Stimulated activated CD4-positive, alpha-beta T cell treated with anti-CD3 and anti-CD28 coated beads, TNF-alpha, amount 100 ng/mL, for 24 hours (primary cell): Measurements from ENCODE around the gene AMPD1.

Source experiments
- DNase-seq, 3 experiments: peaks; one replicate each; pipeline ENCODE4 v3.0.0-alpha.2; 2020; ENCODE audit warnings: low read depth in 3 of 3

Gene AMPD1

DNA sequence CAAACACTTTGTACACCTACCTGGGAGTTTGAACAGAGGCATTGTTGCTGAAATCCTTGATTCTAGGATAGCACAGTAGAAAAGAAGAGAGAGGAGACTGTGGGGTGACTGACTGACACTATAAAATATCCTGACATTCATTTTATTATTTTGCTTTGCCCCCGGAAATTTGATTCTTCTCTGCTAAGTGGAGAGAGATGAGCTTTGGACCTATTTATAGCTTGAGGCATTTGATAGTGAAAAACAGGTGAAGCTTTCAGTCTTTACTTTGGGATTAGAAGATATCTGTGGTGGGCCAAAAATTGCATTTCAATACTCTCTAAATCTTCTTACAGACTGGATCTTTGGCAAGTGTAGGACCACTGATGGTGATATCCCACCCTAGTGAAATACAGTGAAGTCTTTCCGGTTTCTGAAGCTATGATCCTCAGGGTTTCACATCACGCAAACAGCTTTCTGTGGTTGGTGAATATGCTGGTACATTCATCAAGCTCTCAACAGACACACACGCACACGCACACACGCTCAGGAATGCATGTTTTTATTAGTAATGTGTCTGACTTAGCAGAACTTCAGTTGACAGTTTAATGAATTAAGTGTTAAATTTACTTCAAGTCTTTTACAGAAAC lies at the start of gene AMPD1:
Gene AMPD1 (minus strand): TSS at position 117 of the 629 bp plus-strand sequence. CDS start 75 bp downstream, at position 42.
- no peak for DNase-seq

DNA sequence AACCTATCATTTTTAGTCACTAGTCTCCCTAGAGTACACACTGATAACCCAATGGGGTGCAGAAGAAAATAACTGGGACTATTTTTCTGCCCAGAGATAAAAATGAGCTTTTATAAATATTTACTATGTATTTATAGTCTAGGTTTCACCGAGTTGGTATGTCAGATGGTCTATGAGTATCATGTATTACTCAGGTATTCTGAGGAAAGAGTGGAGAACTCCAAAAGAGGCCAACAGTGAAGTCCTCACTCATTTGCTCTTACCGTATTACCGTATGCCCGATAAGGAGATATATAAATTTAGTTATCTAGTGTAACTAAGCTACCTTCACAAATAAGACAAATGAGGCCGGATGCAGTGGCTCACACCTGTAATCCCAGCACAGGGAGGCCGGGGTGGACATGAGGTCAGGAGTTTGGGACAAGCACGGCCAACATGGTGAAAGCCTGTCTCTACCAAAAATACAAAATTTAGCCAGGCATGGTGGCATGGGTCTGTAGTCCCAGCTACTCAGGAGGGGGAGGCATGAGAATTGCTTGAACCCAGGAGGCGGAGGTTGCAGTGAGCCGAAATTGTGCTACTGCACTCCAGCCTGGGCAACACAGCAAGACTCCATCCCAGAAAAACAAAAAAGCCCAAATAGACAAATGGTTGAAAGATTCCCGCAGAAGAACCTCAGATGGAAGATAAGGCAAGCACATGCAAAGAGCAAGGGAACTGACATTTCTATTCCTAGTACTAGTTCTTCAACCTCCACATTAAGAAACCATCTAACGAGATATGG lies 46.8 kb upstream of the AMPD1 start:
- no peak for DNase-seq

DNA sequence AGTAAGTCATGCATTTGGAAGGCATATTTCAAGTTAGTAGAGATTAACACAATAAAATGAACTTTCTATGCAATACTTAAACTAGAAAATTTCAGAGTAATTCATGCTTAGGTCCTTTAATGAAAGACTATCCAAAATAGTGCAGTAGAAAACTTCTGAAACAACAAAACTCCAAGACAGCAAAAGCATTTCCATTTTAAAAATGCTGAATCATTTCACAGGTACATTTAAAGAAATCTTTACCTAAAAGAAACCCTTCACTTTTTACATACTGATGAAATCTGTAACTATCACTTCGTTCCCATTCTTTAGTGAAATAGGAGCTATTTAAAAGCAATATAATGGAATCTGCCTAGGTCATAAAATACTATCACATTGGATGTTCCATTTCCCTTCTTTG lies 45.0 kb upstream of the AMPD1 start:
- no peak for DNase-seq

- no peak for DNase-seq
Observed at GRCh38 chr1:114737314-114737849, 42.0 kb upstream of the AMPD1 start.

- DNase-seq: no peak
Observed at GRCh38 chr1:114735479-114735878, 40.1 kb upstream of the AMPD1 start.

DNA sequence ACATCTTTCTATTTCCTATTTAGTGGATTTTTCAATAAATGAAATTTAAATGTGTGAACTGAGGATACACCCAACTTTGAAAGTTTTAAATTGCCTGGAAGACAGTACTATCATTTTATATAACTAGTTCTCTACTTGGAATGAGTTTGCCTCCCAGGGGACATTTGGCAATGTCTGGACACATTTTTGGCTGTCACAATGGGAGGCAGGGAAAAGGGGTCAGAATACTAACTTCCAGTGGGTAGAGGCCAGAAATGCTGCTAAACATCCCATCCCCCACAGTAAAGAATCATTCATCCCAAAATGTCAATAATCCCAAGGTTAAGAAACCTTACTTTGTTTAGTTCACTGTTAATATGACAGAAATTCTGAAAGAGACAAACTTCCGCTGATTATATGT lies 34.4 kb upstream of the AMPD1 start:
- DNase-seq: no peak

GRCh38 chr1:114728553-114728952 lies 33.2 kb upstream of the AMPD1 start:
- no peak for DNase-seq

DNA sequence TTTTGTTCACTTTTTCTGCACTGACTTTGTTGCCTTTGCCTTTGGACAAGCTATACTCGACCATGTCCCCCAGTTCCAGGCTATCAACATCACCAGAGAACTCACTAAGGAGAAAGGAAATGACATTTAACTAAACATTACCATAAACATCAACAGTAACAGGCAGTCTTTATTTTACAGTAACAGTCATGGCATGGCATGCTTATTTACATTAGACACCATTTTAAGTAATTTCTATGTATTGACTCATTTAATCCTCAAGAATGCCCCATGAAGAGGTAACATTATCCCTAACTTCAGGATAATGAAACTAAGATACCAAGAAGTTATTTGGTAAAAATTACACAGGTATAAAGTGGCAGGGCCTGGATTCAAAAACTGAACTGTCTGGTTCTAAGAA lies 29.9 kb upstream of the AMPD1 start:
- DNase-seq: no peak

DNA sequence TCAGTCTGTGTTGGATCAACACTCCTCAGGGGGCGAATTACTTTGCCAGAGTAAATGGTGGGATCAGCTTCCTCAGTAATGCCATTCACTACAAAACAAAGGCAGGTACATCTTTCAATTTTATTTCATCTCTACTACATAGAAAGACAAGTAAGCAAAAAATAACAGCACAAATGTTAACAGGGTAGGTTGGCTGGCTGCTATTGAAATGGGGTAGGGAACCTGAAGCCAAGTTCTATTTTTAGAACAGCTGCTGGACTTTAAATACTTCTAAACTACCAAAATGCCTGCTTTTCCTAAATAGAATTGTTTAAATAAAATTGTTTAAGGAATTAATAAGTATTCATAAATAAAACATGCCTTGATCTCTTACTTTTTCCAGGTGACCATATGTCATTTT lies 28.6 kb upstream of the AMPD1 start:
- DNase-seq: no peak

DNA sequence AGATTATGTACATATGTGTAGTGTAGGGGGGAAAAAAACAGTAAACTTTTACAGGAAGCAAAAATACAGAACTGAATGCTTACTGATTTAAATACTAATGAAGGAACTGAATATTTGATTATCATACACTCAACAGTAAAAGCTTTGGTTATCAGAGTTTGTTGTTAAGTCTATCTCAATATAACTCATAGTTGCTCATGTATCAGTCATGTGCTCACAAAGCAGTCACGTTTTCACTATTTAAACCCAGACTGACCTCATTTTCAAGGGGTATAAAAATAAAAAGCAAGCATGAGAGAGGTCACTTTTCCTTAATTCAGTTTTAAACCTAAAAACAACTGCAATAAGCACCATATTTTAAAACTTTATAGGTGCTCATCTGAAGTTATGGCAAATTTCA lies 28.1 kb upstream of the AMPD1 start:
- no peak for DNase-seq

DNA sequence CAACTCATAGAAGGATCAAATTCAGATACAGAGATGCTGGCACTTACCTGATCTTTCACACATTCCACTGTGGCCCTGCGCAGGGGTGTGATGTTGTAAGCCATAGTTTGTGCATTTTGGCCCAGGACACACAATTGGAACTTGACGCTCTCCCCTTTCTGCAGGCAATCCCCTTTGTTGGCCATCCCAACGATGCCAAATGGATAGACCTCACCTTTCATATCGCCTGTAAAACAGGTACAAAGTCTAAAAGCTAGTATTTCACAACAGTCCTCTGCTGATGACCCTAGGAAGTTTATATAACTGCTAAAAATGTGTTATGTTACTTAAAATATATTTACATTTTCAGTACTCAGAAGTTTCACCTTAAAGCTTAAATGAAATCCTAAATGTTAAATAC lies 25.1 kb upstream of the AMPD1 start:
- DNase-seq: no peak

DNA sequence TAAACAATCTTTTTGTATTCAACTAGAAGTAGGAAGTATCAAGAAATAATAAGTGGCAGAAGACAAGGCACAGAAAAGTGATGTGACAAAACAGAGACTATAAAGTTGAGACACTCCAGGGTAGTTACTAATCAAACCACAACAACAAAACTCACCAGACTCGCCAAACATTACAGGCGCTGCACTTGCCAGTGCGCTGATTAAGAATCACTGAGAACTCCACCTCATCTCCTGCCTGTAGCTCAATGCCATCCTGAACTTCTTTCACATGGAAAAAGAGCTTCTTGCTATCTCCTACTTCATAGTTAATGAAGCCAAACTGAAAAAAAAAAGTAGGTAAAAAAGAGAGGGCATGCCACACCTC lies 24.1 kb upstream of the AMPD1 start:
- DNase-seq: no peak

- peak in 1 of 3 experiments; percentile 8 for DNase-seq
Observed at GRCh38 chr1:114718661-114719423, 23.5 kb upstream of the AMPD1 start.

DNA sequence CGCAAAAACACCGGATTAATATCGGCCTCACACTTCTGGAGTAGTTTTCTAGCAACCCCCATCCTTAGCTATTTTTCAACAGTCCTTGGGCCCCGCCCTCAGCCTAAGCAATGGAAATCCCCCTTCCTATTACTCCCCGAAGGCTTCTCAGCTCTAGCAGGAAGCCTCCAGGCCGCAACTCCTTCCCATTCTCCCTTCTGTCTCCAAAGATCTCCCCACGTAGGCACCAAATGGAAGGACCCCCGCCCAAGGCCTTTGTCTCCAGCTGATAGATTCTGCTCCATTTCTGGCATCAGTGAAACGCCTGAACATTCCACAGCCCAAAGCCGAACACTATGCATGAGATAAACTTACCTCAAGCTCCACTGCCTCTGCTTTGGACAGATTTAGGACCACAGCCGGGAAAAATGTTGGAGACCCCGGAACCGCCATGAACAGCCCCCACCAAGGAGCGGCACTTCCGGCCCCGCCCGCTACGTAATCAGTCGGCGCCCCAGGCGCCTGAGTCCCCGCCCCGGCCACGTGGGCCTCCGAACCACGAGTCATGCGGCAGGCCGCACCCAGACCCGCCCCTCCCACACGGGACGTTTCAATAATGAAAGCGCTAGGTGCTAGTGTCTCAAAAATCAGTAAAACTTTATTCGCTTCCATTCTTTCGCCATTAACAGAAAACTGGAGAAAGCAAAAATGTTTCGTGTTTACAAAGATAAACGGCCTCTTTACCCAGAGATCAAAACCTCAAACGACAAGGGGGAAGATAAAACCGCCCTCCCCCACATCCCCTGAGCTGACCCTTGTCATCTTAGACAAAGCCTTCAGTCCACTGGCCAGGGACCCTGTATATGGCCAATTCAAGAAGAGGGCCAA lies 21.2 kb upstream of the AMPD1 start, which contains the start of gene NRAS:
Gene NRAS (minus strand): TSS at position 468 of the 867 bp plus-strand sequence. CDS start 611 bp downstream, outside the sequence.
- peak; percentile 91 to 94 (median 93) for DNase-seq

DNA sequence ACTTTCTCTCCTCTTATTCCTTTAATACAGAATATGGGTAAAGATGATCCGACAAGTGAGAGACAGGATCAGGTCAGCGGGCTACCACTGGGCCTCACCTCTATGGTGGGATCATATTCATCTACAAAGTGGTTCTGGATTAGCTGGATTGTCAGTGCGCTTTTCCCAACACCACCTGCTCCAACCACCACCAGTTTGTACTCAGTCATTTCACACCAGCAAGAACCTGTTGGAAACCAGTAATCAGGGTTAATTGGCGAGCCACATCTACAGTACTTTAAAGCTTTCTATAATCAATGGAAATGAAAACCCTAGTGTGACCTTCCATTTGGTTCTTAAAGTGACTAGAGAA lies 20.6 kb upstream of the AMPD1 start:
- no peak for DNase-seq

GRCh38 chr1:114712977-114713376 lies 17.6 kb upstream of the AMPD1 start:
- DNase-seq: no peak

DNA sequence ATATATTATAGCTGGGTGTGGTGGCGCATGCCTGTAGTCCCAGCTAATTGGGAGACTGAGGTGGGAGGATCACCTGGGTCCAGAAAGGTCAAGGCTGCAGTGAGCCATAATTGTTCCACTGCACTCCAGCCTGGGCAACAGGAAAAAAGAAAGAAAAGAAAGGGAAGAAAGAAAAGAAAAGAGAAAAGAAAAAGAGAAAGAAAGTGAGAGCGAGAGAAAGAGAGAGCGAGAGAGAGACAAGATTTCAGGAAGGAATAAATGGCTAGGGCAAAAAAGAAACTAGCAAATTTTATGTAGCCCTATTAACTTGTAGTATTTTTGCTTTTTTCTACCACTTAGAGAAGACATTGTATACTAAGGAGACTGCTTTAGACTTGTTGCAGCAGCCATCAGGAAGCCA lies 15.0 kb upstream of the AMPD1 start:
- DNase-seq: no peak

DNA sequence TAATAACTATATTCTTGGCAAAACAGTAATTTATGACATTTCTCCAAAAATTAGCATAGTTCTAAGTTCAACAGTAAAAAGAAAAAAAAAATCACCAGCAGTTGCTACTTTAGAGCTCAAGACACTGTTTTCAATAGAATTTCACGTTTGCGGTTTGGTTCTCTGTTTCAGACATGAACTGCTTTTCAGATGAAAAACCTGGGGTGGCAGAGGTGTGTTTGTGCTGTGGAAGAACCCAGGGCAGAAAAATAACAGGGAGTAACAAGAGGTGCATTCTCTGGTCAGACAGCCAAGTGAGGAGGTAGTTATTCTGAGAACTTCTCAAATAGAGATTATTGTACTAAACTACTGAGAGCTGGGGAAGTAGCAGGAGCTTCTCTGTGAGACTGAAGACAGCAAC lies 12.3 kb upstream of the AMPD1 start:
- no peak for DNase-seq

GRCh38 chr1:114703242-114703641 lies 7.9 kb upstream of the AMPD1 start:
- DNase-seq: no peak

DNA sequence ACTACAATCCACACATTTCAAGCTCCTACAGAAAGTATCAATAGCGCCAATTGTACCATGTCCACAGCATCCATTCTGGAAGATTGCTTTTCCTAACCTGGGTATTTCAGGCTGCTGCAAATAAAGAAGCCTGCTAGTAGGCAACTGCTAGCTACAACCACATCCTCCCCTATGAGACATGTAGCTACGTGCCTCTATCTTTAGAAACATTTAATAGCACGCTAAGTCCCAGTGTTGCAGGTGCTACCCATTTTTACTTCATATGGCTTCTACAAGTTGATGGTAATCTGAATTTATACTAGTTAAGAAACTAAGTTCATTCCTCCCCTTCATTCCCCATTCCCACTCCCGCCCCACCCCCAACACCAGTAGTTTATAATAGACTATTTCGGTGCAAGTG lies 7.4 kb upstream of the AMPD1 start:
- no peak for DNase-seq

DNA sequence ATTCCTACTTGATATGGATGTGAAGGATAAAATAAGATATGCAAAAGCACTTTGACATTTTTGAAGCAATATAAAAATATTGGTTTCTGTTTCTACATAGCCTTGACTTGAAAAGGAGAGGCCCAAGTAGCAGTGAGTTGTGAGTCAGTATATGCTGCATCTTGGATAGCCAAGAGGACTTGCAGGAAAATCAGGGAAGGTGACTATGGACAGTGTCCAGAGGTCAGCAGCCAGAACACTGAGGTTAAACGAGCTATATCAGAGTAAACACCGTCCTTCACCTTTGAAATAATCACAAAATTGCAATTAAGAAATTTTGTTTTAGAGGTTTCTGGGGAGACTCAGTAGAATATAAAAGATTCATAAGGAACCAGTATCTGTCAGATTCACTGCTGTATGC lies 6.6 kb upstream of the AMPD1 start:
- no peak for DNase-seq
